SK-N-SH (cell line): ENCODE measurements around the gene JOSD1. TPM values are rescaled to one million over a fixed set of nuclear protein-coding genes. Genes with fewer than 3 reads are reported as not detected.

ENCODE experiments used
- CTCF ChIA-PET: fragments of 300-600, 350-600 bp; formaldehyde crosslinking; extraction: SDS; loops from one replicate; lab custom pipeline; 2021; lab: Yijun Ruan, JAX
- POLR2A ChIA-PET: fragments of 350-600 bp; sonication (Branson Sonifier 250); formaldehyde crosslinking; extraction: SDS; loops from one replicate; lab custom pipeline; 2020; ENCODE audit warnings: antibody characterized with exemption, inconsistent platforms; lab: Yijun Ruan, JAX
- DNase-seq: peaks from one replicate; pipeline ENCODE4 v3.0.0; 2012
- H2AFZ ChIP-seq: fragments of 200-600 bp; sonication (generic); 2 replicates; pipeline ENCODE4 v1.8.1; 2016; ENCODE audit warnings: antibody characterized with exemption, mild to moderate bottlenecking, low read depth
- H3F3A ChIP-seq: fragments of 200-600 bp; sonication (generic); replicated peaks from 2 replicates; pipeline ENCODE3; 2016; ENCODE audit warnings: antibody characterized with exemption, mild to moderate bottlenecking; ENCODE audit not compliant: insufficient read depth
- H3K27ac ChIP-seq, 2 experiments: fragments of 200-500 bp in 1 of 2; fragments of 200-600 bp in 1 of 2; sonication (Bioruptor generic) in 1 of 2; sonication (generic), shearing (Covaris generic) in 1 of 2; 2 replicates each; pipeline versions ENCODE4 v1.5.1 to v1.6.1; 2014 to 2016; ENCODE audit warnings: low read depth in 2 of 2, inconsistent platforms in 1 of 2, low read length in 1 of 2, mild to moderate bottlenecking in 1 of 2, mixed read lengths in 1 of 2
- H3K27me3 ChIP-seq: fragments of 200-600 bp; sonication (generic), shearing (Covaris generic); 2 replicates; pipeline ENCODE4 v1.6.1; 2016; ENCODE audit warnings: mixed run types; ENCODE audit not compliant: insufficient read depth
- H3K36me3 ChIP-seq, 2 experiments: fragments of 200-500 bp in 1 of 2; fragments of 200-600 bp in 1 of 2; sonication (Bioruptor generic) in 1 of 2; sonication (generic) in 1 of 2; replicated peaks in 1 of 2; 2 replicates each; pipeline versions ENCODE3 to v1.5.1; 2014 to 2016; ENCODE audit warnings: low read length in 1 of 2, mild to moderate bottlenecking in 1 of 2; ENCODE audit not compliant: insufficient read depth in 2 of 2, control insufficient read depth in 1 of 2
- H3K4me1 ChIP-seq, 2 experiments: fragments of 200-500 bp in 1 of 2; fragments of 200-600 bp in 1 of 2; sonication (Bioruptor generic) in 1 of 2; sonication (generic), shearing (Covaris generic) in 1 of 2; 2 replicates each; pipeline versions ENCODE4 v1.5.1 to v1.6.1; 2014 to 2016; ENCODE audit warnings: low read depth in 1 of 2, low read length in 1 of 2, mixed run types in 1 of 2; ENCODE audit not compliant: insufficient read depth in 2 of 2, control insufficient read depth in 1 of 2
- H3K4me2 ChIP-seq: fragments of 200-600 bp; sonication (generic), shearing (Covaris generic); 2 replicates; pipeline ENCODE4 v1.6.1; 2017; ENCODE audit warnings: mixed run types
- H3K4me3 ChIP-seq, 2 experiments: fragments of 200-500 bp in 1 of 2; fragments of 200-600 bp in 1 of 2; sonication (Bioruptor generic) in 1 of 2; sonication (generic), shearing (Covaris generic) in 1 of 2; 2 replicates each; pipeline versions ENCODE4 v1.5.1 to v1.8.1; 2014 to 2016; ENCODE audit warnings: low read depth in 2 of 2, inconsistent platforms in 1 of 2, low read length in 1 of 2, mild to moderate bottlenecking in 1 of 2, mixed read lengths in 1 of 2, moderate library complexity in 1 of 2
- H3K79me2 ChIP-seq: fragments of 200-600 bp; sonication (generic); 2 replicates; pipeline ENCODE4 v1.8.1; 2017; ENCODE audit warnings: mild to moderate bottlenecking; ENCODE audit not compliant: insufficient read depth
- H3K9ac ChIP-seq: fragments of 200-600 bp; sonication (generic); 2 replicates; pipeline ENCODE4 v1.6.1; 2017; ENCODE audit warnings: mixed run types
- H3K9me2 ChIP-seq: fragments of 200-600 bp; sonication (generic); 2 replicates; pipeline ENCODE4 v1.6.1; 2017; ENCODE audit warnings: mixed run types
- H3K9me3 ChIP-seq: fragments of 200-600 bp; sonication (generic); 2 replicates; pipeline ENCODE4 v1.6.1; 2017; ENCODE audit warnings: mixed run types, mild to moderate bottlenecking, moderate library complexity
- H4K20me1 ChIP-seq: fragments of 200-600 bp; sonication (generic); 2 replicates; pipeline ENCODE4 v1.6.1; 2017; ENCODE audit warnings: mild to moderate bottlenecking, mixed run types; ENCODE audit not compliant: insufficient read depth
- EP300 ChIP-seq, 2 experiments: IDR thresholded peaks; 2 replicates each; pipeline versions ENCODE4 v1.4.0 to v1.6.1; 2012; ENCODE audit warnings: borderline replicate concordance in 1 of 2, low read depth in 1 of 2, low read length in 1 of 2
- FOSL2 ChIP-seq: IDR thresholded peaks from 2 replicates; pipeline ENCODE4 v1.4.0; 2012; ENCODE audit warnings: low read depth, mild to moderate bottlenecking, moderate library complexity, borderline replicate concordance
- FOXM1 ChIP-seq: IDR thresholded peaks from 2 replicates; pipeline ENCODE4 v1.4.0; 2012; ENCODE audit warnings: low read depth, mild to moderate bottlenecking
- GABPA ChIP-seq: IDR thresholded peaks from 2 replicates; pipeline ENCODE4 v1.4.0; 2012; ENCODE audit warnings: low read depth, mild to moderate bottlenecking
- JUND ChIP-seq: IDR thresholded peaks from 2 replicates; pipeline ENCODE4 v1.4.0; 2012
- NRF1 ChIP-seq: IDR thresholded peaks from 2 replicates; pipeline ENCODE4 v1.6.1; 2012; ENCODE audit warnings: low read depth, mild to moderate bottlenecking, low read length
- POLR2AphosphoS5 ChIP-seq: IDR thresholded peaks from 2 replicates; pipeline ENCODE4 v1.6.1; 2012; ENCODE audit warnings: low read depth, low read length
- SIN3A ChIP-seq: IDR thresholded peaks from 2 replicates; pipeline ENCODE4 v1.6.1; 2012; ENCODE audit warnings: low read depth, mild to moderate bottlenecking, low read length, moderate library complexity, borderline replicate concordance
- TAF1 ChIP-seq: IDR thresholded peaks from 2 replicates; pipeline ENCODE4 v1.6.1; 2012; ENCODE audit warnings: low read depth, mild to moderate bottlenecking, low read length, moderate library complexity, borderline replicate concordance
- TCF12 ChIP-seq: IDR thresholded peaks from 2 replicates; pipeline ENCODE4 v1.4.0; 2012
- WGBS: methylation state at CpG from one replicate; pipeline ENCODE4 v1.1.6; 2017; ENCODE audit warnings: low lambda C conversion rate; 5-methylcytosine and 5-hydroxymethylcytosine counted together
- polyA plus RNA-seq, 3 experiments: library from polyadenylated mRNA; depleted of rRNA; stranded (reverse); fragments of >200 nt; gene quantifications; 2 replicates each; pipeline ENCODE4 v1.2.3, GENCODE V29; 2012
- TF ChIP-seq, protein P1 (sequence below): IDR thresholded peaks from 2 replicates; pipeline ENCODE4; 2012
- TF ChIP-seq, protein P2 (sequence below): fragments of 150-350 bp; IDR thresholded peaks from 2 replicates; pipeline ENCODE4 v1.6.1; 2017; ENCODE audit warnings: antibody characterized with exemption, low read length, low read depth, borderline replicate concordance
- TF ChIP-seq, protein P3 (sequence below): fragments of 200-600 bp; sonication (generic); IDR thresholded peaks from 2 replicates; pipeline ENCODE4 v1.6.1; 2017; ENCODE audit warnings: antibody characterized with exemption, mild to moderate bottlenecking, moderate library complexity
- TF ChIP-seq, protein P4 (sequence below): IDR thresholded peaks from 2 replicates; pipeline ENCODE4 v1.4.0; 2012; ENCODE audit warnings: low read depth
- TF ChIP-seq, protein P5 (sequence below): IDR thresholded peaks from 2 replicates; pipeline ENCODE4 v1.4.0; 2012; ENCODE audit warnings: low read depth, borderline replicate concordance

JOSD1 gene
- polyA plus RNA-seq, 1 of the 3 experiments (the other 2 are of a cell fraction) = 17.8 TPM

DNA sequence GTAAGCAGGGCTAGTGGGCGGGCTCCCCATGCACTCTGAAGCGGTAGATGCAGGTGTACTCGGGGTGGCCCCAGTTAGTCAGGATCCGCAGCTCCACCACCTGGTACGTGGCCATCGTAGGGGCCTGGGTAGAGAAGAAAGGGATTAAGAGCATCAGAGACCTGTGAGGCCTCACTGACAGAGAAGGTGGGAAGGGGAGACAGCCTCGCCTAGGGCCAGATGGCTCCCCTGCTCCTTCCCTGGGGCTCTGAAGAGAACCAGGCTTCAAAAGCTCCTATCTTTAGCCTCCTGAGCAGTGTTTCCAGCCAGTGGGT lies 35.5 kb upstream of the JOSD1 start (continued):
- TF ChIP-seq, protein P1, sequence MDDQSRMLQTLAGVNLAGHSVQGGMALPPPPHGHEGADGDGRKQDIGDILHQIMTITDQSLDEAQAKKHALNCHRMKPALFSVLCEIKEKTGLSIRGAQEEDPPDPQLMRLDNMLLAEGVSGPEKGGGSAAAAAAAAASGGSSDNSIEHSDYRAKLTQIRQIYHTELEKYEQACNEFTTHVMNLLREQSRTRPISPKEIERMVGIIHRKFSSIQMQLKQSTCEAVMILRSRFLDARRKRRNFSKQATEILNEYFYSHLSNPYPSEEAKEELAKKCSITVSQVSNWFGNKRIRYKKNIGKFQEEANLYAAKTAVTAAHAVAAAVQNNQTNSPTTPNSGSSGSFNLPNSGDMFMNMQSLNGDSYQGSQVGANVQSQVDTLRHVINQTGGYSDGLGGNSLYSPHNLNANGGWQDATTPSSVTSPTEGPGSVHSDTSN = no peak
- TF ChIP-seq JUND = no peak
- TF ChIP-seq EP300 (IDR thresholded peaks at IDR 0.05; ENCODE audit: borderline replicate concordance in 1 of 2, low read depth in 1 of 2, low read length in 1 of 2) = no peak
- TF ChIP-seq, protein P2, sequence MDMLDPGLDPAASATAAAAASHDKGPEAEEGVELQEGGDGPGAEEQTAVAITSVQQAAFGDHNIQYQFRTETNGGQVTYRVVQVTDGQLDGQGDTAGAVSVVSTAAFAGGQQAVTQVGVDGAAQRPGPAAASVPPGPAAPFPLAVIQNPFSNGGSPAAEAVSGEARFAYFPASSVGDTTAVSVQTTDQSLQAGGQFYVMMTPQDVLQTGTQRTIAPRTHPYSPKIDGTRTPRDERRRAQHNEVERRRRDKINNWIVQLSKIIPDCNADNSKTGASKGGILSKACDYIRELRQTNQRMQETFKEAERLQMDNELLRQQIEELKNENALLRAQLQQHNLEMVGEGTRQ = no peak
- TF ChIP-seq, protein P3, sequence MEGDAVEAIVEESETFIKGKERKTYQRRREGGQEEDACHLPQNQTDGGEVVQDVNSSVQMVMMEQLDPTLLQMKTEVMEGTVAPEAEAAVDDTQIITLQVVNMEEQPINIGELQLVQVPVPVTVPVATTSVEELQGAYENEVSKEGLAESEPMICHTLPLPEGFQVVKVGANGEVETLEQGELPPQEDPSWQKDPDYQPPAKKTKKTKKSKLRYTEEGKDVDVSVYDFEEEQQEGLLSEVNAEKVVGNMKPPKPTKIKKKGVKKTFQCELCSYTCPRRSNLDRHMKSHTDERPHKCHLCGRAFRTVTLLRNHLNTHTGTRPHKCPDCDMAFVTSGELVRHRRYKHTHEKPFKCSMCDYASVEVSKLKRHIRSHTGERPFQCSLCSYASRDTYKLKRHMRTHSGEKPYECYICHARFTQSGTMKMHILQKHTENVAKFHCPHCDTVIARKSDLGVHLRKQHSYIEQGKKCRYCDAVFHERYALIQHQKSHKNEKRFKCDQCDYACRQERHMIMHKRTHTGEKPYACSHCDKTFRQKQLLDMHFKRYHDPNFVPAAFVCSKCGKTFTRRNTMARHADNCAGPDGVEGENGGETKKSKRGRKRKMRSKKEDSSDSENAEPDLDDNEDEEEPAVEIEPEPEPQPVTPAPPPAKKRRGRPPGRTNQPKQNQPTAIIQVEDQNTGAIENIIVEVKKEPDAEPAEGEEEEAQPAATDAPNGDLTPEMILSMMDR = no peak

DNA sequence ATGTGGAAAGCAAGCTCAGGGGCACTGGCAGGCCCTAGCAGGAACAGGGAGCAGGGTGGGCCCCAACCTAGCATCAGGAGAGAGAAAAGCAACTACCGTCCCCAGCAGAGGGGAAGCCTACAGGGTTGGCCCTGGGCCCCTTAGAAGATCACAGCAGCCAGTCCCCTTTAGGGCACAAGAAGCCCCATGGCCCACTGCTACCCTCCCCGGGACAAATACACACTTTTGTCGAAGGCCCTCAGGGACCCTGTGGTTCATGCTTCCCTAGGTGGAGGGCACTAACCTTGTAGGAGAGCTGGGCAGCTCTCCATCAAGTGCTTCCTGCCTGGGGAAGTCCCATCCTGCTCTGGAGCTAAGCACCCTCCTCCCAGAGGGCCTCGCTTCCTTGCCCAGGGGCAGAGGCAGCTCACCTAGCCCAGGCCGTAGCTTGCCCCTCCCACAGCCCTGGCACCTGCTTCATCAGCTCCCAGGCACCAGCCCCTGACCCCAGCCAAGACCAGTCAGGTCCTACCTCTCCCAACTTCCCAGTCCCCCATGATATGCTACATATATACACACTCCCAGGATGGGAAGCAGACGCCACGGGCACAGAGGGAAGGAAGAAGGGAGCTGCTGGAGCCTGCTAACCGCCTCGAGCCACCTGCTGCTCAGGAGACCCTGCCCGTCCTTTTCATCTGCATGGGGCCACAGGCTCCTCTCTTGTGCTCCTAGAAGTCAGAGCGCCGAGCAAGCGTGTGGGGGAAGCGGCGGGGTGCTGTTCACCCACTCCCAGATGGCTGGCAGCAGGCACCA lies 34.9 kb upstream of the JOSD1 start:
- Histone ChIP-seq H3K27ac (no peak overlapping the region), H3K9ac (no peak overlapping the region), H3K4me2 (no peak overlapping the region), H3K9me2 (no peaks in the 10 kb centered on the region), H4K20me1 (no peaks in the 10 kb centered on the region), H2AFZ (no peak overlapping the region), H3K27me3 (no peaks in the 10 kb centered on the region), H3K4me1 (no peaks in the 10 kb centered on the region; a peak in 1 of 4 replicates), H3K4me3 (no peak overlapping the region), H3K79me2 (no peaks in the 10 kb centered on the region), H3K9me3 (no peaks in the 10 kb centered on the region), H3K36me3 (peaks cover 0 to 7% of the 10 kb centered on the region in 2 experiments), H3F3A (no peaks in the 10 kb centered on the region)
- DNase-seq = no peak
- ChIA-PET POLR2A (no interaction called here), CTCF (interaction anchor here (0.6 to 1.3 kb wide), 3 partner anchors 27 to 33 kb away, joined by 3 read pairs; no protein-coding TSS in a partner anchor)
- TF ChIP-seq JUND (no peak), TAF1 (no peak), NRF1 (no peak), TCF12 (no peak), GABPA (no peak), FOXM1 (no peak), POLR2AphosphoS5 (no peak), SIN3A (no peak), FOSL2 (no peak)
- TF ChIP-seq, protein P4, sequence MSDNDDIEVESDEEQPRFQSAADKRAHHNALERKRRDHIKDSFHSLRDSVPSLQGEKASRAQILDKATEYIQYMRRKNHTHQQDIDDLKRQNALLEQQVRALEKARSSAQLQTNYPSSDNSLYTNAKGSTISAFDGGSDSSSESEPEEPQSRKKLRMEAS = no peak
- TF ChIP-seq, protein P3 = no peak
- TF ChIP-seq, protein P5, sequence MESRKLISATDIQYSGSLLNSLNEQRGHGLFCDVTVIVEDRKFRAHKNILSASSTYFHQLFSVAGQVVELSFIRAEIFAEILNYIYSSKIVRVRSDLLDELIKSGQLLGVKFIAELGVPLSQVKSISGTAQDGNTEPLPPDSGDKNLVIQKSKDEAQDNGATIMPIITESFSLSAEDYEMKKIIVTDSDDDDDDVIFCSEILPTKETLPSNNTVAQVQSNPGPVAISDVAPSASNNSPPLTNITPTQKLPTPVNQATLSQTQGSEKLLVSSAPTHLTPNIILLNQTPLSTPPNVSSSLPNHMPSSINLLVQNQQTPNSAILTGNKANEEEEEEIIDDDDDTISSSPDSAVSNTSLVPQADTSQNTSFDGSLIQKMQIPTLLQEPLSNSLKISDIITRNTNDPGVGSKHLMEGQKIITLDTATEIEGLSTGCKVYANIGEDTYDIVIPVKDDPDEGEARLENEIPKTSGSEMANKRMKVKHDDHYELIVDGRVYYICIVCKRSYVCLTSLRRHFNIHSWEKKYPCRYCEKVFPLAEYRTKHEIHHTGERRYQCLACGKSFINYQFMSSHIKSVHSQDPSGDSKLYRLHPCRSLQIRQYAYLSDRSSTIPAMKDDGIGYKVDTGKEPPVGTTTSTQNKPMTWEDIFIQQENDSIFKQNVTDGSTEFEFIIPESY = no peak
- 100% methylated on average over 1 of the region's 15 CpGs for WGBS
